Sigmoid colon (tissue), 7 donors: ENCODE measurements around the gene ITPKA. TPM values are rescaled to one million over a fixed set of nuclear protein-coding genes. Genes with fewer than 3 reads are reported as not detected.

Experiments used
- DNase-seq: peaks from one replicate; pipeline ENCODE4 v3.0.0-alpha.2; 2019
- H3K27ac ChIP-seq, 4 donors: fragments of 200-600 bp; sonication (generic); one replicate each; pipeline ENCODE4 v1.5.1; 2016 to 2019; ENCODE audit warnings: mild to moderate bottlenecking in 1 of 4
- H3K27me3 ChIP-seq, 3 donors: fragments of 200-600 bp; sonication (generic); one replicate each; pipeline ENCODE4 v1.5.1; 2019; ENCODE audit warnings: mild to moderate bottlenecking in 1 of 3
- H3K36me3 ChIP-seq, 4 donors: fragments of 200-600 bp; sonication (generic); one replicate each; pipeline ENCODE4 v1.5.1; 2016 to 2019
- H3K4me1 ChIP-seq, 4 donors: fragments of 200-600 bp; sonication (generic); one replicate each; pipeline ENCODE4 v1.5.1; 2017 to 2019
- H3K4me3 ChIP-seq, 4 donors: fragments of 200-600 bp; sonication (generic); one replicate each; pipeline ENCODE4 v1.5.1; 2017 to 2019; ENCODE audit warnings: mild to moderate bottlenecking in 2 of 4, moderate library complexity in 1 of 4
- H3K9me3 ChIP-seq, 4 donors: fragments of 200-600 bp in 3 of 4; sonication (generic) in 3 of 4; one replicate each; pipeline versions ENCODE4 v1.5.1 to v1.6.1; 2013 to 2019
- CTCF ChIP-seq, 4 experiments: fragments of 450-650 bp in 3 of 4; fragments of 200-600 bp in 1 of 4; IDR thresholded peaks; one replicate each; pipeline ENCODE4 v1.5.1; 2016 to 2019; ENCODE audit warnings: antibody characterized with exemption in 4 of 4, mild to moderate bottlenecking in 3 of 4, moderate library complexity in 2 of 4
- EP300 ChIP-seq, 4 donors: sonication (generic); formaldehyde crosslinking; IDR thresholded peaks; one replicate each; pipeline ENCODE4 v1.6.1; 2017; ENCODE audit warnings: antibody characterized with exemption in 4 of 4
- POLR2A ChIP-seq, 2 donors: fragments of 450-650 bp; IDR thresholded peaks; one replicate each; pipeline ENCODE4 v1.6.1; 2016; ENCODE audit warnings: antibody characterized with exemption in 2 of 2, mild to moderate bottlenecking in 2 of 2, moderate library complexity in 2 of 2
- POLR2AphosphoS5 ChIP-seq, 4 donors: sonication (generic); formaldehyde crosslinking; IDR thresholded peaks; one replicate each; pipeline ENCODE4 v1.6.1; 2017; ENCODE audit warnings: antibody characterized with exemption in 4 of 4
- WGBS, 2 donors: extraction: QIAGEN DNeasy Blood & Tissue Kit; methylation state at CpG; one replicate each; pipeline ENCODE4 v1.1.7; 2013; 5-methylcytosine and 5-hydroxymethylcytosine counted together
- intact Hi-C: fragments of 100-400 bp; cut with DNase I; formaldehyde crosslinking; loops from one replicate; pipeline ENCODE4 v1.15.1; 2023
- polyA plus RNA-seq, 3 donors: library from polyadenylated mRNA; stranded (reverse); fragments of 200-250 nt; gene quantifications; one replicate each; pipeline ENCODE4 v1.2.3, GENCODE V29; 2013
- total RNA-seq, 4 donors: library from RNA; depleted of rRNA; stranded (reverse); fragments of >200 nt; gene quantifications; one replicate each; pipeline ENCODE4 v1.1.0, GENCODE V29; 2016
- donor health status: healthy with polysubstance abuse.
- donor health status: Bipolar disorder and iron deficiency.
- donor health status: healthy.

Gene ITPKA
- total and polyA plus RNA-seq, 7 donors, result 0.49 to 52.9 (median 6.4) TPM; not detected in 1

DNA sequence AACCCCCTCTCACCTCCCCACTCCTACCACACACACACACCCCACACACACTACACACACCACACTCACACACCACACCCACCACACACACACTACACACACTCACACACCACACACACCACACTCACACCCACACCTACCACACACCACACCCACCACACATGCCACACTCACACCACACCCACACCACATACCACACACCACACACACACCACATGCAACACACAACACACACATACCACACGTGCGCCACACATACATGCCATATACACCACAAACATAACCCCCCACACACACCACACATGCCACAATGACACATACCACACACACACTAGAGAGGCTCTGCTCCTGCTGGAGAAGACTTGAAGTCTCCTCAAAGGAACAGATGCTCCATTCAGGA is 5.9 kb upstream of the ITPKA start:
- Histone ChIP-seq H3K9me3 (no peaks in the 10 kb centered on the region), H3K27ac (no peak overlapping the region), H3K36me3 (peaks cover 0 to 9% (median 2%) of the 10 kb centered on the region in 4 donors), H3K4me3 (no peak overlapping the region), H3K27me3 (peaks cover 7 to 56% (median 46%) of the 10 kb centered on the region in 3 donors), H3K4me1 (peaks cover 0 to 8% (median 7%) of the 10 kb centered on the region in 4 donors)
- TF ChIP-seq CTCF (IDR thresholded peaks at IDR 0.05), result no peak
- intact Hi-C loops, result no loop called here
- WGBS, 2 donors, result 85% methylated on average over 2 of the region's 2 CpGs
- no peak for DNase-seq

- Histone ChIP-seq H3K27ac (no peak overlapping the region), H3K4me1 (peaks cover 4 to 23% (median 21%) of the 10 kb centered on the region in 4 donors), H3K9me3 (no peaks in the 10 kb centered on the region), H3K27me3 (peaks cover 13 to 74% (median 53%) of the 10 kb centered on the region in 3 donors), H3K36me3 (no peaks in the 10 kb centered on the region), H3K4me3 (no peak overlapping the region)
- 99% methylated on average over 2 of the region's 2 CpGs for WGBS, 2 donors
- TF ChIP-seq POLR2A (IDR thresholded peaks at IDR 0.05), result no peak
- no peak for TF ChIP-seq POLR2AphosphoS5 (IDR thresholded peaks at IDR 0.05)
- no peak for TF ChIP-seq EP300 (IDR thresholded peaks at IDR 0.05)
- no peak for TF ChIP-seq CTCF (IDR thresholded peaks at IDR 0.05)
- no peak for DNase-seq
- intact Hi-C loops, result no loop called here
Measured at GRCh38 chr15:41489641-41490040, 4.0 kb upstream of the ITPKA start.

DNA sequence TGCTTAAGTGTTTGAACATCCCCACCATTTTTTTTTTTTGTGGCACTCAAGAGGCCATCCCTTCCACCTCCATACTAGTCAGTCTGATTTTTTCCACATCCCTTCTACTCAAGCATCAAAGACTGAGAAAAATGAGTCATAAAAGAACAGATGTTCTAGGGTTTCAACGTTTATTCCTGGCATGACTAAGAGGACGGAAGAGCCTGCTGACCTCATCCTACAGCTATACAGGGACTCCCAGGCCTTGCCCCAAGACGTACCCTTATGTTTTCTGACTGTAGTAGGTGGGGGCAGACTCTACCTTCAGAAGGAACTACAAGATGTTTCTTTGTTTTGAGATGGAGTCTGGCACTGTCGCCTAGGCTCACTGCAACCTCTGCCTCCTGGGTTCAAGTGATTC is 3.3 kb upstream of the ITPKA start:
- Histone ChIP-seq H3K9me3 (no peaks in the 10 kb centered on the region), H3K27ac (no peak overlapping the region), H3K4me1 (peaks cover 4 to 30% (median 28%) of the 10 kb centered on the region in 4 donors), H3K4me3 (no peak overlapping the region), H3K27me3 (peaks cover 19 to 81% (median 56%) of the 10 kb centered on the region in 3 donors), H3K36me3 (no peaks in the 10 kb centered on the region)
- 39 to 50% methylated on average over 4 of the region's 4 CpGs for WGBS, 2 donors
- intact Hi-C loops, result no loop called here
- no peak for DNase-seq
- TF ChIP-seq POLR2A (IDR thresholded peaks at IDR 0.05) (no peak), EP300 (IDR thresholded peaks at IDR 0.05) (no peak), CTCF (IDR thresholded peaks at IDR 0.05) (no peak), POLR2AphosphoS5 (IDR thresholded peaks at IDR 0.05) (no peak)

DNA sequence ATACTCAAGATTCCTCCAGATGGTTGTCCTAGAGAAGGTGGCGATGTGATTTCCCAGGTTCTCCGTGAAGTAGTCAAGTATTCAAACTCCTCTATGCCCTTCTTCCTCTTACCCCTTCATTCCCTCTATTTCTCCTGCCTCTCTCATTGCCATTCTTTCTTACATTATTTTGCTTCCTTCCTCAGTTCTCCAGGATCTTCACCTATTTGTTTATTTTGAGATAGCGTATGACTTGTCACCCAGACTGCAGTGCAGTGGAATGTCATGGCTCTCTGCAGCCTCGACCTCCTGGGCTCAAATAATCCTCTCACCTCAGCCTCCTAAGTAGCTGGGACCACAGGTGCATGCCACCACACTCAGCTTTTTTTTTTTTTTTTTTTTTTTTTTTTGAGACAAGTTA is 1.8 kb upstream of the ITPKA start:
- intact Hi-C loops, result no loop called here

More for the DNA sequence above, 1.8 kb upstream of the ITPKA start:
- TF ChIP-seq POLR2A (IDR thresholded peaks at IDR 0.05) (no peak), CTCF (IDR thresholded peaks at IDR 0.05) (no peak), EP300 (IDR thresholded peaks at IDR 0.05) (no peak), POLR2AphosphoS5 (IDR thresholded peaks at IDR 0.05) (no peak)
- Histone ChIP-seq H3K4me1 (peaks cover 4 to 34% (median 30%) of the 10 kb centered on the region in 4 donors), H3K36me3 (no peaks in the 10 kb centered on the region), H3K27ac (no peak overlapping the region), H3K27me3 (peaks cover 19 to 88% (median 48%) of the 10 kb centered on the region in 3 donors), H3K9me3 (no peaks in the 10 kb centered on the region), H3K4me3 (no peak overlapping the region)
- no peak for DNase-seq
- 81 to 91% methylated on average over 4 of the region's 4 CpGs for whole genome bisulfite sequencing, 2 donors
